ENCODE data around the gene KCNG2.

The KCNG2 gene

DNA sequence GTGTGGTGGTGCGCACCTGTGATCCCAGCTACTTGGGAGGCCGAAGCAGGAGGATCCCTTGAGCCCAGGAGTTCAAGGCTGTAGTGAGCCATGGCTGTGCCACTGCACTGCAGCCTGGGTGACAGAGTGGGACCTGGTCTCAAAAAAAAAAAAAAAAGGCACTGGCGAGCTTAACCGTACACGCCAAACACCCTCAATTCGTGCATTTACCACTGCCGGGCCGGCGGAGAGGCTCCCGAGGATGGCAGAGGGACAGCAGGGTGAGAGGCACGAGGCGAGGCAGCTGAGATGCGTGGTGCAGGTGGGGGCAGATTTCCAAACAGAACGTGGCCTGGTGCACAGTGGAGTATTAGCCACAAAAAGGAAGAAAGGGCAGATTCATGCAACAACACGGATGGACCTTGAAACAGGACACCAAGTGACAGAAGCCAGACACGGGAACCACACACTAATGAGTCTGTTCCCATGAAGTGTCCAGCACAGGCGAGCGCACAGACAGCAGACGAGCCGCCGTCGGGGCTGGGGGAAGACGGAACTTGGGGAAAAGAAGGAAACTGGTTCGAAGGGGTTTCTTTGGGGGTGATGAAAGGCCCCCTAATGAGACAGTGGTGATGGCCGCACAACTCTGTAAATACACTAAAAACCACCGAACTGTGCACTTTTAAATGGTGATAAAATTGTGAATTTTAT is 126.3 kb downstream of the KCNG2 start:
- Histone ChIP-seq H3K4me2 (ENCODE audit: low read depth, low read length, poor library complexity, severe bottlenecking) (no peak overlapping the region), H2AFZ (ENCODE audit: low read depth, low read length, severe bottlenecking) (no peak overlapping the region), H3K36me3 (ENCODE audit: low read length) (peaks cover 2% of the 10 kb centered on the region; the same call in 1 of the 2 replicates), H3K9me2 (replicated peaks; ENCODE audit: insufficient read depth, low read length) (no peaks in the 10 kb centered on the region), H3K79me2 (ENCODE audit: insufficient read depth, low read length) (no peaks in the 10 kb centered on the region), H3F3A (ENCODE audit: insufficient read depth) (no peaks in the 10 kb centered on the region; the same call in 1 of the 2 replicates), H3K9ac (ENCODE audit: low read length) (no peak overlapping the region), H4K20me1 (ENCODE audit: low read depth, low read length) (no peaks in the 10 kb centered on the region), H3K27me3 (ENCODE audit: low read length) (no peaks in the 10 kb centered on the region), H3K9me3 (ENCODE audit: insufficient read depth, low read length) (0 out of 2 replicates have a peak, but pooled peaks cover 3% of the 10 kb centered on the region), H3K27ac (ENCODE audit: low read depth, low read length) (no peak overlapping the region), H3K4me3 (ENCODE audit: insufficient read depth, low read length, poor library complexity, severe bottlenecking) (no peak overlapping the region)
- no peak for TF ChIP-seq EZH2phosphoT487 (conservative IDR thresholded peaks at IDR 0.05; ENCODE audit: low read length)
- TF ChIP-seq, protein P1, sequence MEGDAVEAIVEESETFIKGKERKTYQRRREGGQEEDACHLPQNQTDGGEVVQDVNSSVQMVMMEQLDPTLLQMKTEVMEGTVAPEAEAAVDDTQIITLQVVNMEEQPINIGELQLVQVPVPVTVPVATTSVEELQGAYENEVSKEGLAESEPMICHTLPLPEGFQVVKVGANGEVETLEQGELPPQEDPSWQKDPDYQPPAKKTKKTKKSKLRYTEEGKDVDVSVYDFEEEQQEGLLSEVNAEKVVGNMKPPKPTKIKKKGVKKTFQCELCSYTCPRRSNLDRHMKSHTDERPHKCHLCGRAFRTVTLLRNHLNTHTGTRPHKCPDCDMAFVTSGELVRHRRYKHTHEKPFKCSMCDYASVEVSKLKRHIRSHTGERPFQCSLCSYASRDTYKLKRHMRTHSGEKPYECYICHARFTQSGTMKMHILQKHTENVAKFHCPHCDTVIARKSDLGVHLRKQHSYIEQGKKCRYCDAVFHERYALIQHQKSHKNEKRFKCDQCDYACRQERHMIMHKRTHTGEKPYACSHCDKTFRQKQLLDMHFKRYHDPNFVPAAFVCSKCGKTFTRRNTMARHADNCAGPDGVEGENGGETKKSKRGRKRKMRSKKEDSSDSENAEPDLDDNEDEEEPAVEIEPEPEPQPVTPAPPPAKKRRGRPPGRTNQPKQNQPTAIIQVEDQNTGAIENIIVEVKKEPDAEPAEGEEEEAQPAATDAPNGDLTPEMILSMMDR (IDR thresholded peaks at IDR 0.05; ENCODE audit: insufficient read depth, low read length, poor library complexity, severe bottlenecking) = no peak

DNA sequence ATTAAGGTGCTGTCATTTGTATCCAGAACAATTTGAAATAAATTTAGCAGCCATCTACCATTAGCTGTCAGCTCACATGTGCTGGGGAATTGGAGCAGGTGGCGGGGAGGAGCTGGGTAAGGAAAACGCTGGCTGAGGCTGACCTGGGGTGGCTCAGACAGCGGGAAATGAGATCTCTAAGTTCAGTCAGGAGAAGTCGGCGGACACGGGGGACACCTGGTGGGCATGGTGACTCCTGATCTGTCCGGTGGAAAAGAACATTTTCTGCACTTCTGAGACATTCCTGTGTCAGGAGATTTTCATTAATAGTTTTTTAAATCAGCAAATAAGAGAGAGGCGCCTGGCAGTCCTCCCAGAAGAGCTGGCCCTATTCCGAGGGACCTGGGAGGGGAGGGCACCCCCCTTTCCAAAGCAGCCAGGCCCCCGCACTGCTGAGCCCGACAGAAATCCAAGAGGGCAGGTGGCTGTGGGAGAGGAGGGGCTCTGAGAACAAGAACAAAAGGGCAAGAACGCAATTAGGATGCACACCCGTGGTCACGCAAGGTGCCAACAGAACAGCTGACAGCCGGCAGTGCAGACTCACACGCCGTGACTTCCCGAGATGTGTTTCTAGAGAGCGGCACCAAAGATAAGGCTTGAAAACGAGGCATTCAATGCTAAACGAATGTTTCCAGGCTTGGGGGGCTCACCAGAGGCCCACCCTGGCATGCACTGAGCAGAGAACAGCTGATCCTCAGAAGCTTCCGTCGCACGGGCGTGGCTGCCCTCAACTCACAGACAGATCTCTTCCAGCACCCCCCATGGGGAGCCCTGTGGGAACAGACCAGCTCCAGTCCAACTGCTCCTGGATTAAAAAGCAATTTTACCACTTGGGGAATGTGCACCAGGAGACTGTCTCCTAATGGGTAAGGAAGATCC is 127.3 kb downstream of the KCNG2 start:
- H3K27me3 ChIP-seq (ENCODE audit: low read length) = no peaks in the 10 kb centered on the region
- H3K9ac ChIP-seq (ENCODE audit: low read length) = no peak overlapping the region
- no peak overlapping the region for H2AFZ ChIP-seq (ENCODE audit: low read depth, low read length, severe bottlenecking)
- no peaks in the 10 kb centered on the region; the same call in 1 of the 2 replicates for H3F3A ChIP-seq (ENCODE audit: insufficient read depth)
- H3K27ac ChIP-seq (ENCODE audit: low read depth, low read length) = no peak overlapping the region
- no peaks in the 10 kb centered on the region for H3K9me2 ChIP-seq (replicated peaks; ENCODE audit: insufficient read depth, low read length)
- no peak overlapping the region for H3K4me3 ChIP-seq (ENCODE audit: insufficient read depth, low read length, poor library complexity, severe bottlenecking)
- peaks cover 13% of the 10 kb centered on the region for H3K36me3 ChIP-seq (ENCODE audit: low read length)
- H3K4me2 ChIP-seq (ENCODE audit: low read depth, low read length, poor library complexity, severe bottlenecking) = no peak overlapping the region
- H3K79me2 ChIP-seq (ENCODE audit: insufficient read depth, low read length) = no peaks in the 10 kb centered on the region
- no peaks in the 10 kb centered on the region for H4K20me1 ChIP-seq (ENCODE audit: low read depth, low read length)
- TF ChIP-seq EZH2phosphoT487 (conservative IDR thresholded peaks at IDR 0.05; ENCODE audit: low read length) = no peak
- TF ChIP-seq, protein P1 (IDR thresholded peaks at IDR 0.05; ENCODE audit: insufficient read depth, low read length, poor library complexity, severe bottlenecking) = no peak
- peaks cover 13% of the 10 kb centered on the region; the same call in 1 of the 2 replicates for H3K9me3 ChIP-seq (ENCODE audit: insufficient read depth, low read length)

DNA sequence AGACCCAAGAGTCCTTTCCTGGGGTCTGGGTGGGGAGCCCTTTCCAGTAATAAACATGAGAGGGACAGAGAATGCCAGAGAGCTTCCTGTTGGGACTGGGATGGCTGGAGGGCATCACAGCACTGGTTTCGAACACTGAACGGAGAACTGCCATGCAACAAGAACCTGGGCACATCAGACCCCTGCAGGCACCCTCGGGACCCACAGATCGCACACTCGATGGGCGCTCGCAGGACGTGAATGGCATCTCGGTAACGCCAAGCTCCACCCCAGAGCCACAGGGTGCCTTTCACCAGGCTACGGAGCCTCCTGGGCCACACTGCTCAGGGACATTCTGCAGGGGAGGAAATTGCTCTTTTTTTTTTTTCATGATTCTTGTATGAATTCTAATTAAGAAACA is 128.6 kb downstream of the KCNG2 start:
- Histone ChIP-seq H3K27ac (ENCODE audit: low read depth, low read length) (no peak overlapping the region), H2AFZ (ENCODE audit: low read depth, low read length, severe bottlenecking) (no peak overlapping the region), H3K27me3 (ENCODE audit: low read length) (no peaks in the 10 kb centered on the region), H3K9me3 (ENCODE audit: insufficient read depth, low read length) (peaks cover 23% of the 10 kb centered on the region; the same call in 1 of the 2 replicates), H3K79me2 (ENCODE audit: insufficient read depth, low read length) (no peaks in the 10 kb centered on the region), H4K20me1 (ENCODE audit: low read depth, low read length) (no peaks in the 10 kb centered on the region), H3K36me3 (ENCODE audit: low read length) (peaks cover 25% of the 10 kb centered on the region), H3K4me2 (ENCODE audit: low read depth, low read length, poor library complexity, severe bottlenecking) (no peak overlapping the region), H3K4me3 (ENCODE audit: insufficient read depth, low read length, poor library complexity, severe bottlenecking) (no peak overlapping the region), H3K9me2 (replicated peaks; ENCODE audit: insufficient read depth, low read length) (no peaks in the 10 kb centered on the region), H3K9ac (ENCODE audit: low read length) (no peak overlapping the region), H3F3A (ENCODE audit: insufficient read depth) (no peaks in the 10 kb centered on the region; the same call in 1 of the 2 replicates)
- no peak for TF ChIP-seq EZH2phosphoT487 (conservative IDR thresholded peaks at IDR 0.05; ENCODE audit: low read length)
- TF ChIP-seq, protein P1 (IDR thresholded peaks at IDR 0.05; ENCODE audit: insufficient read depth, low read length, poor library complexity, severe bottlenecking) = no peak

All from SU-DHL-6 (cell line).